PFSK-1 (cell line): ENCODE measurements around the gene CTSO.

ENCODE experiments used
- FOXP2 ChIP-seq: optimal IDR thresholded peaks from 2 replicates; pipeline ENCODE3; 2011; ENCODE audit warnings: borderline replicate concordance, control low read depth, inconsistent platforms; ENCODE audit not compliant: insufficient read depth; ENCODE audit errors: extremely low read length, extremely low read depth
- POLR2AphosphoS5 ChIP-seq: IDR thresholded peaks from 2 replicates; pipeline ENCODE4 v1.6.1; 2012; ENCODE audit warnings: low read depth, mild to moderate bottlenecking, control low read depth, low read length, moderate library complexity
- REST ChIP-seq, 2 experiments: IDR thresholded peaks; 2 replicates each; pipeline versions ENCODE4 v1.6.1 to v1.8.0; 2011 to 2012; ENCODE audit warnings: low read depth in 2 of 2, low read length in 2 of 2, control low read depth in 1 of 2, inconsistent platforms in 1 of 2, mild to moderate bottlenecking in 1 of 2, moderate library complexity in 1 of 2; ENCODE audit not compliant: insufficient read depth in 1 of 2
- SIN3A ChIP-seq: IDR thresholded peaks from 2 replicates; pipeline ENCODE4 v1.6.1; 2012; ENCODE audit warnings: mild to moderate bottlenecking, low read length, moderate library complexity, borderline replicate concordance; ENCODE audit not compliant: insufficient read depth
- TAF1 ChIP-seq: IDR thresholded peaks from 2 replicates; pipeline ENCODE4 v1.6.1; 2012; ENCODE audit warnings: low read length, control low read depth, borderline replicate concordance; ENCODE audit not compliant: insufficient read depth

- TF ChIP-seq POLR2AphosphoS5, result peak; percentile 62
- no peak; the same call in 1 of the 2 replicates for TF ChIP-seq TAF1
- TF ChIP-seq SIN3A, result no peak
- TF ChIP-seq REST (IDR thresholded peaks at IDR 0.05; ENCODE audit: insufficient read depth in 1 of 2, low read depth in 2 of 2, low read length in 2 of 2), result no peak
- no peak for TF ChIP-seq FOXP2
These were observed at the start of gene CTSO for GRCh38 chr4:155953151-155954117.
